Left renal pelvis (tissue), 4 donors: ENCODE measurements around the gene LZTFL1. TPM values are rescaled to one million over a fixed set of nuclear protein-coding genes. Genes with fewer than 3 reads are reported as not detected.
A peak's percentile ranks its signal among the peaks of the same experiment; 100 is the strongest.

Experiments
- DNase-seq, 4 donors: peaks; one replicate each; pipeline ENCODE4 v3.0.0-alpha.2; 2013; ENCODE audit warnings: low read depth in 4 of 4, low spot score in 3 of 4
- polyA plus RNA-seq, 4 donors: library from polyadenylated mRNA; unstranded; fragments of 120-200 nt; gene quantifications; one replicate each; pipeline ENCODE4 v1.2.1, GENCODE V29; 2013; ENCODE audit not compliant: insufficient read length in 4 of 4

The LZTFL1 gene
- 10 to 100 TPM; 37.1 to 72.5 (median 62.3) TPM for polyA plus RNA-seq

- peak; percentile 87 to 95 (median 92) for DNase-seq
Measured at GRCh38 chr3:45841757-45842491, at the start of gene LZTFL1. Gene LZTFL1 (minus strand): TSS chr3:45842119. CDS start chr3:45841991, 128 bp downstream.

- peak in 2 of 4 donors; percentile 1 to 6 for DNase-seq
Measured at GRCh38 chr3:45890405-45890804, 48.5 kb upstream of the LZTFL1 start.

- no peak for DNase-seq
Measured at GRCh38 chr3:45889337-45889736, 47.4 kb upstream of the LZTFL1 start.

- no peak for DNase-seq
Measured at GRCh38 chr3:45887759-45888511, 46.0 kb upstream of the LZTFL1 start.

GRCh38 chr3:45887285-45887684 is 45.4 kb upstream of the LZTFL1 start:
- no peak for DNase-seq

GRCh38 chr3:45885979-45886705 is 44.2 kb upstream of the LZTFL1 start, which contains the start of gene CCR9:
Gene CCR9 (plus strand): TSS chr3:45886543. CDS start chr3:45894934, 8,391 bp downstream.
- DNase-seq, result no peak

- DNase-seq, result no peak
Measured at GRCh38 chr3:45884368-45885201, 42.7 kb upstream of the LZTFL1 start.

- DNase-seq, result no peak
Measured at GRCh38 chr3:45881078-45882022, 39.4 kb upstream of the LZTFL1 start.

GRCh38 chr3:45880725-45881077 is 38.8 kb upstream of the LZTFL1 start:
- DNase-seq, result no peak

GRCh38 chr3:45878124-45878523 is 36.2 kb upstream of the LZTFL1 start:
- no peak for DNase-seq

GRCh38 chr3:45874677-45875346 is 32.9 kb upstream of the LZTFL1 start:
- DNase-seq, result no peak

- DNase-seq, result no peak
Measured at GRCh38 chr3:45873638-45874037, 31.7 kb upstream of the LZTFL1 start.

GRCh38 chr3:45873036-45873435 is 31.1 kb upstream of the LZTFL1 start:
- DNase-seq, result no peak

- DNase-seq, result no peak
Measured at GRCh38 chr3:45872569-45872968, 30.6 kb upstream of the LZTFL1 start.

GRCh38 chr3:45871780-45872179 is 29.9 kb upstream of the LZTFL1 start:
- no peak for DNase-seq

- no peak for DNase-seq
Measured at GRCh38 chr3:45870099-45870498, 28.2 kb upstream of the LZTFL1 start.

- no peak for DNase-seq
Measured at GRCh38 chr3:45869638-45870037, 27.7 kb upstream of the LZTFL1 start.

GRCh38 chr3:45868650-45869049 is 26.7 kb upstream of the LZTFL1 start:
- DNase-seq, result no peak

GRCh38 chr3:45868213-45868612 is 26.3 kb upstream of the LZTFL1 start:
- DNase-seq, result no peak
